GM12878 (cell line): ENCODE measurements around the gene SACS. TPM values are rescaled to one million over a fixed set of nuclear protein-coding genes. Genes with fewer than 3 reads are reported as not detected.
A peak's percentile ranks its signal among the peaks of the same experiment; 100 is the strongest.

ENCODE experiments used
- ATAC-seq: fragments of 200-7000 bp; cut with Tn5 transposase; 3 replicates; pipeline ENCODE4 v1.9.1; 2020; ENCODE audit warnings: mild to moderate bottlenecking, moderate library complexity
- BruUV-seq: library from RNA; stranded (reverse); fragments of 400-500 nt; replicated peaks from 2 replicates; lab custom pipeline; 2021; lab: Mats Ljungman, UMichigan
- CTCF ChIA-PET: fragments of 300-600 bp; sonication (Branson Sonifier 250); formaldehyde crosslinking; extraction: SDS; loops from one replicate; lab custom pipeline; 2021; ENCODE audit warnings: inconsistent platforms; lab: Yijun Ruan, JAX
- POLR2A ChIA-PET: fragments of 350-600 bp; formaldehyde crosslinking; extraction: SDS; loops from one replicate; lab custom pipeline; 2021; ENCODE audit warnings: inconsistent platforms; lab: Charles Lee
- RAD21 ChIA-PET: fragments of 300-600 bp; sonication (Branson Sonifier 250); formaldehyde crosslinking; loops from one replicate; lab custom pipeline; 2023; ENCODE audit warnings: antibody characterized with exemption; ENCODE audit not compliant: unreplicated experiment; lab: Charles Lee
- SMC1A ChIA-PET: fragments of 300-600 bp; sonication (Branson Sonifier 250); formaldehyde crosslinking; loops from one replicate; lab custom pipeline; 2023; ENCODE audit not compliant: unreplicated experiment, uncharacterized antibody; lab: Charles Lee
- DNase-seq: peaks from one replicate; pipeline ENCODE4 v3.0.0-alpha.2; 2011; ENCODE audit warnings: low read depth, low spot score
- FAIRE-seq: peaks from 3 replicates; lab custom pipeline; 2011; peaks lifted over from hg19 to GRCh38; lab: Jason Lieb, UNC
- H2AFZ ChIP-seq: 2 replicates; pipeline ENCODE4 v1.6.0; 2011; ENCODE audit warnings: low read depth, low read length, control low read depth; ENCODE audit not compliant: control insufficient read depth
- H3K27ac ChIP-seq: 2 replicates; pipeline ENCODE4 v1.5.1; 2011; ENCODE audit warnings: control low read depth; ENCODE audit not compliant: control insufficient read depth, insufficient read depth
- H3K27me3 ChIP-seq, 2 experiments: replicated peaks in 1 of 2; 2 replicates each; pipeline versions ENCODE4 v1.6.0 to v1.6.1; 2011; ENCODE audit warnings: low read length in 1 of 2; ENCODE audit not compliant: control insufficient read depth in 2 of 2, insufficient read depth in 2 of 2
- H3K36me3 ChIP-seq, 2 experiments: 2 replicates each; pipeline ENCODE4 v1.5.1; 2011; ENCODE audit warnings: low read length in 1 of 2; ENCODE audit not compliant: control insufficient read depth in 2 of 2, insufficient read depth in 2 of 2
- H3K4me1 ChIP-seq: 2 replicates; pipeline ENCODE4 v1.6.1; 2011; ENCODE audit warnings: mild to moderate bottlenecking, low read length, moderate library complexity, mixed read lengths; ENCODE audit not compliant: control insufficient read depth, insufficient read depth
- H3K4me2 ChIP-seq: 2 replicates; pipeline ENCODE4 v1.6.0; 2011; ENCODE audit warnings: control low read depth; ENCODE audit not compliant: control insufficient read depth, insufficient read depth
- H3K4me3 ChIP-seq: fragments of 200-600 bp; sonication (generic); 2 replicates; pipeline ENCODE4 v1.5.1; 2016
- H3K79me2 ChIP-seq: 2 replicates; pipeline ENCODE4 v1.6.0; 2011; ENCODE audit warnings: low read length; ENCODE audit not compliant: control insufficient read depth, insufficient read depth
- H3K9ac ChIP-seq: 2 replicates; pipeline ENCODE4 v1.8.0; 2011; ENCODE audit warnings: low read length, control low read depth, mixed read lengths; ENCODE audit not compliant: control insufficient read depth, insufficient read depth
- H3K9me3 ChIP-seq: replicated peaks from 3 replicates; pipeline ENCODE4 v1.5.1; 2011; ENCODE audit warnings: mild to moderate bottlenecking, low read length; ENCODE audit not compliant: control insufficient read depth, insufficient read depth
- H4K20me1 ChIP-seq: 2 replicates; pipeline ENCODE4 v1.6.0; 2011; ENCODE audit not compliant: control insufficient read depth, insufficient read depth
- ASH2L ChIP-seq: fragments of 300-600, 200-600 bp; sonication (generic); IDR thresholded peaks from 2 replicates; pipeline ENCODE4 v1.6.1; 2017; ENCODE audit warnings: low read depth, mild to moderate bottlenecking, borderline replicate concordance
- ATF7 ChIP-seq: fragments of 450-650 bp; IDR thresholded peaks from 2 replicates; pipeline ENCODE4 v1.6.1; 2016; ENCODE audit warnings: low read depth, mild to moderate bottlenecking
- BMI1 ChIP-seq: fragments of 450-650 bp; IDR thresholded peaks from 2 replicates; pipeline ENCODE4 v1.6.1; 2016; ENCODE audit warnings: mild to moderate bottlenecking, moderate library complexity, borderline replicate concordance
- CBX5 ChIP-seq: sonication (generic); IDR thresholded peaks from 2 replicates; pipeline ENCODE4 v1.6.1; 2016; ENCODE audit warnings: low read depth, moderate library complexity, mild to moderate bottlenecking, inconsistent platforms
- CHD2 ChIP-seq: IDR thresholded peaks from 2 replicates; pipeline ENCODE4 v1.6.1; 2011; ENCODE audit warnings: low read depth, low read length, improper control_type of control experiment, borderline replicate concordance
- E2F8 ChIP-seq: fragments of 450-650 bp; IDR thresholded peaks from 2 replicates; pipeline ENCODE4 v1.6.1; 2018; ENCODE audit warnings: mild to moderate bottlenecking, low read depth, moderate library complexity; ENCODE audit not compliant: partially characterized antibody
- ETV6 ChIP-seq, 2 experiments: fragments of 450-650 bp in 1 of 2; IDR thresholded peaks in 1 of 2; conservative IDR thresholded peaks in 1 of 2; 2 replicates each; pipeline ENCODE4 v1.6.1; 2014; ENCODE audit warnings: antibody characterized with exemption in 1 of 2, borderline replicate concordance in 1 of 2, low read depth in 1 of 2, mild to moderate bottlenecking in 1 of 2, moderate library complexity in 1 of 2
- FOXM1 ChIP-seq: IDR thresholded peaks from 2 replicates; pipeline ENCODE4 v1.6.1; 2012; ENCODE audit warnings: low read depth, mild to moderate bottlenecking, inconsistent platforms, low read length, moderate library complexity
- HDAC6 ChIP-seq: fragments of 200-600 bp; sonication (generic); IDR thresholded peaks from one replicate; pipeline ENCODE4 v1.8.0; 2017; ENCODE audit warnings: antibody characterized with exemption; ENCODE audit not compliant: unreplicated experiment
- LARP7 ChIP-seq: fragments of 450-650 bp; IDR thresholded peaks from 2 replicates; pipeline ENCODE4 v1.6.1; 2017; ENCODE audit warnings: mild to moderate bottlenecking
- MEF2B ChIP-seq: fragments of 450-650 bp; IDR thresholded peaks from 2 replicates; pipeline ENCODE4 v1.6.1; 2018; ENCODE audit warnings: mild to moderate bottlenecking, moderate library complexity; ENCODE audit not compliant: partially characterized antibody, poor library complexity, severe bottlenecking
- MXI1 ChIP-seq: fragments of 150-350 bp; IDR thresholded peaks from 2 replicates; pipeline ENCODE4 v1.6.1; 2011; ENCODE audit warnings: low read depth, mild to moderate bottlenecking, inconsistent platforms, low read length, improper control_type of control experiment
- NBN ChIP-seq: fragments of 450-650 bp; IDR thresholded peaks from 2 replicates; pipeline ENCODE4 v1.6.1; 2016
- PAX8 ChIP-seq: fragments of 450-650 bp; IDR thresholded peaks from 2 replicates; pipeline ENCODE4 v1.6.1; 2017; ENCODE audit warnings: mild to moderate bottlenecking, moderate library complexity
- SMARCA5 ChIP-seq: fragments of 450-650 bp; IDR thresholded peaks from 2 replicates; pipeline ENCODE4 v1.6.1; 2017; ENCODE audit warnings: mild to moderate bottlenecking
- SMC3 ChIP-seq: IDR thresholded peaks from 2 replicates; pipeline ENCODE4 v1.6.1; 2011; ENCODE audit warnings: low read length, improper control_type of control experiment, borderline replicate concordance
- SRF ChIP-seq, 2 experiments: IDR thresholded peaks; 2 replicates each; pipeline ENCODE4 v1.6.1; 2011; ENCODE audit warnings: low read depth in 2 of 2, low read length in 2 of 2, mild to moderate bottlenecking in 1 of 2, moderate library complexity in 1 of 2
- TCF7 ChIP-seq: IDR thresholded peaks from 2 replicates; pipeline ENCODE4 v1.6.1; 2014; ENCODE audit warnings: antibody characterized with exemption, borderline replicate concordance
- YY1 ChIP-seq: IDR thresholded peaks from 2 replicates; pipeline ENCODE4 v1.6.1; 2011; ENCODE audit warnings: low read depth, mild to moderate bottlenecking, low read length
- ZNF217 ChIP-seq: fragments of 450-650 bp; IDR thresholded peaks from 2 replicates; pipeline ENCODE4 v1.6.1; 2017; ENCODE audit warnings: antibody characterized with exemption, mild to moderate bottlenecking
- ZNF274 ChIP-seq: IDR thresholded peaks from one replicate; pipeline ENCODE4 v1.8.0; 2011; ENCODE audit not compliant: insufficient read length, insufficient read depth
- ZNF384 ChIP-seq: IDR thresholded peaks from 2 replicates; pipeline ENCODE4 v1.6.1; 2012; ENCODE audit warnings: low read depth, mild to moderate bottlenecking, low read length, improper control_type of control experiment, borderline replicate concordance
- WGBS: methylation state at CpG from one replicate; pipeline ENCODE4 v1.1.6; 2016; ENCODE audit warnings: low lambda C conversion rate; ENCODE audit not compliant: insufficient replicate concordance, insufficient coverage; ENCODE audit errors: missing lambda C conversion rate; 5-methylcytosine and 5-hydroxymethylcytosine counted together
- in situ Hi-C: fragments of 300-500 bp; cut with MboI; formaldehyde crosslinking; loops from 9 replicates; pipeline ENCODE4 v1.14.3; 2018; ENCODE audit warnings: mixed read lengths
- intact Hi-C: fragments of 100-400 bp; cut with micrococcal nuclease; formaldehyde crosslinking; loops from one replicate; pipeline ENCODE4 v1.14.2; 2022; ENCODE audit not compliant: unreplicated experiment
- polyA plus RNA-seq, 11 experiments: library from polyadenylated mRNA; depleted of rRNA in 4 of 11; unstranded in 6 of 11; stranded (reverse) in 5 of 11; fragments of >200 nt; fragmentation: Nextera tagmentation in 4 of 11; fragmentation: Illumina TruSeq in 1 of 11; extraction: Ambion mirVana in 4 of 11; extraction: Trizol in 1 of 11; gene quantifications; 1 replicate in 1 of 11; 2 replicates in 10 of 11; pipeline versions ENCODE4 v1.2.1 to v1.2.3, GENCODE V29; 2011 to 2016; ENCODE audit warnings: inconsistent platforms in 2 of 11, missing spikeins in 2 of 11, low read depth in 1 of 11
- total RNA-seq, 4 experiments: library from RNA; depleted of rRNA in 3 of 4; stranded (reverse); fragments of >200 nt in 3 of 4; fragmentation: Illumina TruSeq in 1 of 4; extraction: Trizol in 1 of 4; gene quantifications; 2 replicates each; pipeline versions ENCODE4 v1.2.1 to v1.2.3, GENCODE V29; 2013 to 2021

The SACS gene
- total and polyA plus RNA-seq, 10 of the 15 experiments (the other 5 are each of a cell fraction or from before 2014, with no cell fraction given) = 9.9 to 74.9 (median 22.1) TPM

GRCh38 chr13:23377983-23378632 is 55.4 kb downstream of the SACS start (continued):
- no peak for TF ChIP-seq TCF7
- TF ChIP-seq SMC3 = no peak
- TF ChIP-seq MEF2B = peak; percentile 18
- no peak for TF ChIP-seq ZNF274
- TF ChIP-seq ETV6 (conservative IDR thresholded peaks at IDR 0.05 in 1 of 2, IDR thresholded peaks at IDR 0.05 in 1 of 2; ENCODE audit: borderline replicate concordance in 1 of 2, low read depth in 1 of 2) = peak in 1 of 2 experiments; percentile 51; a peak in 1 of 4 replicates

GRCh38 chr13:23377579-23377978 is 55.9 kb downstream of the SACS start:
- no peak for DNase-seq
- Histone ChIP-seq H3K4me3 (no peak overlapping the region), H3K79me2 (peaks cover 25% of the 10 kb centered on the region), H4K20me1 (no peaks in the 10 kb centered on the region), H3K4me1 (peaks cover 35% of the 10 kb centered on the region), H3K27me3 (no peaks in the 10 kb centered on the region), H3K36me3 (no peaks in the 10 kb centered on the region), H3K9me3 (no peaks in the 10 kb centered on the region; the same call in 2 of the 3 replicates), H2AFZ (no peak overlapping the region), H3K9ac (no peak overlapping the region), H3K27ac (no peak overlapping the region), H3K4me2 (no peak overlapping the region; the same call in 1 of the 2 replicates)
- ChIA-PET SMC1A (no interaction called here), RAD21 (interaction anchor here (1.0 kb wide), 1 partner anchor 53 kb away, joined by 3 read pairs; no protein-coding TSS in a partner anchor), POLR2A (no interaction called here), CTCF (no interaction called here)
- BruUV-seq = no TSS peak
- FAIRE-seq = no peak
- WGBS = 85% methylated on average over 7 of the region's 7 CpGs
- ATAC-seq = no peak
- intact Hi-C loops (loop anchor here (5.0 kb wide), 1 partner anchor 85 kb away; no protein-coding TSS in a partner anchor), in situ Hi-C loops (no loop called here)
- TF ChIP-seq LARP7 (no peak), NBN (no peak), ETV6 (conservative IDR thresholded peaks at IDR 0.05 in 1 of 2, IDR thresholded peaks at IDR 0.05 in 1 of 2; ENCODE audit: borderline replicate concordance in 1 of 2, low read depth in 1 of 2) (no peak), HDAC6 (no peak), ASH2L (no peak), SRF (IDR thresholded peaks at IDR 0.05; ENCODE audit: low read depth in 2 of 2, low read length in 2 of 2) (no peak), SMARCA5 (no peak), YY1 (no peak), ZNF274 (no peak), ZNF384 (no peak), FOXM1 (no peak), CBX5 (no peak), E2F8 (no peak), BMI1 (no peak), ATF7 (no peak), CHD2 (no peak), ZNF217 (no peak), PAX8 (no peak), MXI1 (no peak)
